Stimulated activated CD8-positive, alpha-beta memory T cell treated with anti-CD3 and anti-CD28 coated beads, Interleukin-4, amount 100 ng/mL, for 1 hour (primary cell): ENCODE data around the gene MAPKAP1.

Experiments
- DNase-seq, 2 donors: peaks; one replicate each; pipeline ENCODE4 v3.0.0-alpha.2; 2020; ENCODE audit warnings: low read depth in 2 of 2, low spot score in 1 of 2

Gene MAPKAP1

DNA sequence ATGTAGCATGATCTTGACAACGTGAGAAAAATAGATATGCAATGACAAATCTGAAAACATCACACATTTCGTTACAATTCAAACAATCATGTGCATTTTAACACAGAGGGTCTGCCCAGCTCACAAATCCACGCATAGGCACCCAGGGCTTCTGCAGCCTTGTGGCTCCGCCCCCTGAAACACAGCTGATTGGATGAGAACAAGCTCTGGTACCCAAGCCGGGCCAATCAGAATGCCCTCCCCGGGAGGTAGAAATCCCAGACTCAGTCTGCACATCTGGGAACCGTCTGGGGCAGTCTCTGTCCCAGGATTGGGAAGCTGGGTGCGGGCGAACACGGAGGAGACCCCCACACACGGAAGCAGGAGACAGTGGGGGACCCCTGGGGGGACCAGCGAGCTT is 307.8 kb downstream of the MAPKAP1 start:
- DNase-seq = no peak

DNA sequence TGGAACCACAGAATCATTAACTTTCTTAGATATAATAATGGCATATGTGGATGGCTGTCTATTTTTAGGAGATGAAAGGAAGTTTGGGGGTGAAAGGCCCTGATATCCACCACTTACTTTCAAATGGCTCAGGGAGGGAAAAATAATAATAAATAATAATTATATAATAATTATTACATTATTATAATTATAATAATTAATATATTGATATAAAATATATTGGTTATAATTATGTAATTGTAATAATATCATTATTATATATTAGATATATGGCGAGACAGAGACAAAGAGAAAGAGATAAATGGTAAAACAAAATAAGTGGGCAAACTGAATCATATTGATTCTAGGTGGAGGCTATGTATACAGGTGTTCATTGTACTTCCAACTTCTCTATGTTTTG is 308.8 kb downstream of the MAPKAP1 start:
- DNase-seq = no peak

DNA sequence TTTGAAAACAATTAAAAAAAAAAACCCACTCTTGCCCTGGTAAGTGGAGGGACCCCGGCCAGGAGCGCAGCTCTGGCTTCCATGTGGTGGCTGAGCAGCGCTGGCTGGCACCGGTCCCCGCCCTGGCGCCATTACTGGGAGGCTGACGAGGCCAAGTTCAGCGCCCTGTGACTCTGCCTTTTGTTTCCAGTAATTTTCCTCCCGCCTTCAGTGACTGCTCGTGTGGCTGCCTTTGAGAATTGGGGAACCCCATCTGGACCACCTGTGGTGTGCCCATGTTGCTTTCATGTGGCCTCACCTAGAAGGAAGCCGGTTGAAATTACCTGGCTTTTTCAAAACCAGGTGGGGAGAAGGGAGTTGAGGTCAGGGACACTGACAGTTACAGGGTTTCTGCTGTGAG is 309.3 kb downstream of the MAPKAP1 start:
- DNase-seq = no peak

GRCh38 chr9:125396799-125397198 is 310.2 kb downstream of the MAPKAP1 start:
- DNase-seq = no peak

- DNase-seq = no peak
These were observed 313.6 kb downstream of the MAPKAP1 start for GRCh38 chr9:125393426-125393825.

DNA sequence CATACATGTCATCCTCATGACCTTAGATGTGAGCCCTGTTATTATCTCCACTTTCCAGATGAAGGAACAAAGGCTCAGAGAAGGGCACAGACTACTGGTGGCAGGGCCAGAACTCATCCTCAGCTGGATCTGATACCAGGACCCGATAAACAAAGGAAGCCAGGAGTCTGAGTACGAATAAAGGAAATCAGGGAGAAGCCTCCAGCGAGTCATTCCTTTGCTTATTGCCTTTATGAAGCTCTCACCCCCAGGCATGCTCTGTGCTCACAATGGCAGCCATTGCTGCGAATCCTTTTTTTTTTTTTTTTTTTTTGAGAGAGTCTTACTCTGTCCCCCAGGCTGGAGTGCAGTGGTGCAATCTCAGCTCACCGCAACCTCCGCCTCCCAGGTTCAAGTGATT is 315.3 kb downstream of the MAPKAP1 start:
- DNase-seq = no peak

DNA sequence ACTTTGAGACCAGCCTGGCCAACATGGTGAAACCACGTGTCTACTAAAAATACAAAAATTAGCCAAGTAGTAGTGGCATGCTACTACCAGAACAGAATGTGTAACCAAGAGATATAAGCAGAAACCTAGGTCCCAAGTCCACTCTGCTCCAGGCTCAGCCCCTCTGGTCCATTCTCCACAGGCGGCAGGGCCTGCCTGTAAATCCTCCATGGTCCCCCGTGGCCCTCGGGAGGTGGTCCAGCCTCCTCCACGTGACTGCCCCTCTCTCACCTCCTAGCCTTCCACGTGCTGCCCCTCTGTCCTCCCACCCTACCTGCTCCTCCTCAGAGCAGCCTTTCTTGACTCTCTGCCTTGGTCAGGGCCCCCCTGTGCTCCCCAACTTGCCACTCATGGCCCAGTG is 318.0 kb downstream of the MAPKAP1 start:
- DNase-seq = no peak

DNA sequence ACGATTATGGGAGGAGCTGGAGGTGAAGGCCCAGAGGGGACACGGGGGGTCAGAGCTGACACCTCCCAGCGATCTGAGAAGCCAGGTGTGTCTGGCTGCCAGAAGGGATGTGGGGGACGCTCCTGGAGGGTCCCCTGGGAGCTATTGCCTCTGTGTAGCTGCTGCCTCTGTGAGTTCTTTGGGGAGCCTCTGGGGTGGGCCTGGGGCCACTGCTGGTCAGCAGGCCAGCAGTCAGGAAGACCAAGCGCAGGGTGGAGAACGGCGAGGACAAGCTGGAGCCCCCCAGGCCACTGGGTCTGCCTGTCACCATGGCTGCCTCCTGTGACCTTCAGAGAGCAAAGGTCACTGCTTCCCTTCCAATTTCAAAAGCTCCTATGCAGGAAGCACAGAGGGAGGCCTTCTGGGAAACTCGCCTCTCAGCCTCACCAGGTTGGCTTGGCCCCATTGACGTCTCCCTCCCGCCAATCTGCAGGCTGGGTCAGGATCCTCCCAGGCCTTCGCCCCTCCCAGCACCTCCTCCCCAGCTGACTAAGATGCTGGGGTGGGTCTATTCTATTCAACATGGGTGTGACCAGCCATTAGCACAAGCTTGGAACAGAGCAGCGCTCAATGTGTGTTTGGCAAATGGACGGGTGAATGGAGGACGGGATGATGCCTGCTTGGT is 319.0 kb downstream of the MAPKAP1 start:
- no peak for DNase-seq
